Activated naive CD4-positive, alpha-beta T cell treated with anti-CD3 and anti-CD28 coated beads for 36 hours (primary cell): ENCODE data around the gene NFKB1. TPM values are rescaled to one million over a fixed set of nuclear protein-coding genes. Genes with fewer than 3 reads are reported as not detected.

Source experiments
- CTCF ChIA-PET: fragments of 350-600 bp; sonication (Branson Sonifier 250); formaldehyde crosslinking; loops from one replicate; lab custom pipeline; 2021; ENCODE audit warnings: antibody characterized with exemption; lab: Charles Lee
- DNase-seq: peaks from one replicate; pipeline ENCODE4 v3.0.0-alpha.2; 2020
- H3K27ac Mint-ChIP-seq: one replicate; pipeline ENCODE4 v1.8.0; 2021; ENCODE audit warnings: mild to moderate bottlenecking, mixed read lengths
- H3K27me3 Mint-ChIP-seq: one replicate; pipeline ENCODE4 v1.8.0; 2021; ENCODE audit warnings: low read depth, mixed read lengths
- H3K36me3 Mint-ChIP-seq: one replicate; pipeline ENCODE4 v1.8.0; 2021; ENCODE audit warnings: low read depth, mixed read lengths
- H3K4me1 Mint-ChIP-seq: one replicate; pipeline ENCODE4 v1.8.0; 2021; ENCODE audit warnings: low read depth, mixed read lengths
- H3K4me3 Mint-ChIP-seq: one replicate; pipeline ENCODE4 v1.8.0; 2021; ENCODE audit warnings: mild to moderate bottlenecking, moderate library complexity, mixed read lengths
- H3K9me3 Mint-ChIP-seq: one replicate; pipeline ENCODE4 v1.8.0; 2021; ENCODE audit warnings: mixed read lengths
- intact Hi-C: fragments of 100-400 bp; cut with micrococcal nuclease; formaldehyde crosslinking; loops from one replicate; pipeline ENCODE4 v1.15.1; 2023
- total RNA-seq, 2 experiments: library from RNA; stranded (reverse); gene quantifications; one replicate each; pipeline ENCODE4 v1.2.3, GENCODE V29; 2021

Gene NFKB1
- total RNA-seq, 2 experiments from 2014 or later, result 121 to 134 TPM

DNA sequence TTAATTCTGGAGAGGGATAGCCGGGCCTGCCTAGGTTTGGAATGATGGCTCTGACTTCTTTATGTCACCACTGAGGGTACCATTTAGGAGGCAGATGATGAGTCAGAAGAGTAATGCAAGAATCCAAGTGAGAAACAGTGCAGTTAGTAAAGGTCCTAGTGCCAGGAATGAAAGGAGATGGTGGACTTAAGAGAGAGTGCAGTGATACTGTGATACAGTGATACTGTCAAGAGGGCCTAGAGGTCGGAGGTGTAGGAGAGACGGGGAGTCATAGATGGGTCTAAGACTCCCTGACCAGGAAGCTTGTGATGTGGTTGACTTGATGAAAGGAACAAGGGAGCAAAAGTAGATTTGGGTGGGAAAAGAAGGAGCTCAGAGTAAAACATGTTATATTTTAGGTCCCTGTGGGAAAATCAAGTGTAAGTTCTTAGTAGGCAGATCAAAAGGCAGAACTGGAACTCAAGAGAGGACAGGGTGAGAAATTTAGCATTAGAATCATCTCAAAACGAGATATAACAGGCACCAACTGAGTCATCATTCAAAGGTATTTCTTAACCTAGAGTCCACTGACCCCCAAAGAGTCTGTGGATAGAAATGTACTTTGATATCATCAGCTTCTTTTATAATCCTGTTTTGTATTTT is 85.0 kb downstream of the NFKB1 start:
- intact Hi-C loops, result no loop called here
- Mint-ChIP-seq H3K36me3 (peaks cover 71% of the 10 kb centered on the region), H3K27me3 (no peaks in the 10 kb centered on the region), H3K9me3 (no peaks in the 10 kb centered on the region), H3K27ac (peak overlapping the region; percentile 78), H3K4me1 (peaks cover 77% of the 10 kb centered on the region), H3K4me3 (no peak overlapping the region)
- CTCF ChIA-PET, result interaction anchor here (1.1 kb wide), 1 partner anchor 30 kb away, joined by 3 read pairs; no protein-coding TSS in a partner anchor
- DNase-seq, result no peak

DNA sequence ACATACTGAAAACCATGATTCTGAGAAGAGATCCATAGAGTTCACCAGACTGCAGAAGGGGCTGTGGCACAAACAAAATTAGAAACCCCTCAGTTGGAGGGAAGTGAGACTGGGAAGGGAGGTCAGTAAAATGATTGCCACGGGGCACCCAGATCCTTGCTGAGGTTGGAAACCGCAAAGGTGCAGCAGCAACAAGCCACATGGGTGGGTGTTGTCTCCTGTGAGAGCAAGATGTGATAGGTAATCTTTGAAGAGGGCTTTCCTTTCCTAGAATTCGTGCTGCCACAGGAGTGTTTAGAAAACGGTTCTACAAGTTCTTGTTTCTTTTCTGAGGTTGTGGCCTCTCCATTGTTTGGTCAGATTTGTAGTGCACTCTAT is 85.5 kb downstream of the NFKB1 start:
- Mint-ChIP-seq H3K4me1 (peaks cover 80% of the 10 kb centered on the region), H3K9me3 (no peaks in the 10 kb centered on the region)
- CTCF ChIA-PET, result no interaction called here

DNA sequence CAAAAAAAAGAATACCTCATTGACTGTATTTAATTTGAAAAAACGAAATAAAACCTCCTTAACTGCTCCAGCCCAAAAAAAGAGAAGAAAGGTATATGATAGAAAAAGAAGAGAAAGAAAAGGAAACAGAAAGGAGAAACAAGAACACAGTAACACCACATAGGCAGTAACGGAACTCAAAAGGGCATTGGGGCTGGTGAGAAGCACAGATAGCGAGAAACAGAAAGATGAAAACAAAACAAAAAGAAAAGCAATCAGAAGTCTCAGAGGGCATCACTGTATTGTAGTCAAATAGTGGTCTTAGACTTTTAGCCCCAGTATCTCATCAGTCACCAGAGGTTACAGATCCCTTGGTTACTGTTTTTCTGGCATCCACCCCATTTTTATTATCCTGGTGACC is 88.6 kb downstream of the NFKB1 start:
- CTCF ChIA-PET, result no interaction called here
- no peaks in the 10 kb centered on the region for H3K9me3 Mint-ChIP-seq
- H3K4me1 Mint-ChIP-seq, result peaks cover 94% of the 10 kb centered on the region
- H3K36me3 Mint-ChIP-seq, result peaks cover 81% of the 10 kb centered on the region
- intact Hi-C loops, result no loop called here
- H3K27ac Mint-ChIP-seq, result peak overlapping the region; percentile 9
- no peaks in the 10 kb centered on the region for H3K27me3 Mint-ChIP-seq
- DNase-seq, result no peak
- H3K4me3 Mint-ChIP-seq, result no peak overlapping the region

More for the DNA sequence above, 85.5 kb downstream of the NFKB1 start:
- intact Hi-C loops, result no loop called here
- peaks cover 74% of the 10 kb centered on the region for H3K36me3 Mint-ChIP-seq
- H3K27me3 Mint-ChIP-seq, result no peaks in the 10 kb centered on the region
- peak; percentile 44 for DNase-seq
- H3K27ac Mint-ChIP-seq, result peak overlapping the region; percentile 78
- no peak overlapping the region for H3K4me3 Mint-ChIP-seq

DNA sequence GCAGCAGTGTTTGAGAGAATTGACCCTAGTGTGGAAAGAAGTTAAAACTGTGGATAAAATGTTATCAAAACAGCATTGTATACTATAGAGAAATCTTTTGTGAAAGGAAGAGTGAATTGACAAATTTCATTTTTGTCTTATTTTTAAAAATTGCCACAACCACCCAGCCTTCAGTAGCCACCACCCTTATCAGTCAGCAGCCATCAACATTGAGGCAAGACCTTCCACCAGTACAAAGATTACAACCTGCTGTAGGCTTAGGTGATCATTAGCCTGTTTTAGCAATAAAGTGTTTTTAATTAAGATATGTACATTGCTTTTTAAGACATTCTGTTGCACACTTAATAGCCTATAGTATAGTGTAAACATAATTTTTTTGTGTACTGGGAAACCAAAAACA is 91.1 kb downstream of the NFKB1 start:
- no peak for DNase-seq
- H3K4me1 Mint-ChIP-seq, result peaks cover 87% of the 10 kb centered on the region
- intact Hi-C loops, result no loop called here
- no peaks in the 10 kb centered on the region for H3K9me3 Mint-ChIP-seq
- peak overlapping the region; percentile 76 for H3K27ac Mint-ChIP-seq
- CTCF ChIA-PET, result no interaction called here
- no peaks in the 10 kb centered on the region for H3K27me3 Mint-ChIP-seq
- H3K4me3 Mint-ChIP-seq, result no peak overlapping the region
- peaks cover 80% of the 10 kb centered on the region for H3K36me3 Mint-ChIP-seq

DNA sequence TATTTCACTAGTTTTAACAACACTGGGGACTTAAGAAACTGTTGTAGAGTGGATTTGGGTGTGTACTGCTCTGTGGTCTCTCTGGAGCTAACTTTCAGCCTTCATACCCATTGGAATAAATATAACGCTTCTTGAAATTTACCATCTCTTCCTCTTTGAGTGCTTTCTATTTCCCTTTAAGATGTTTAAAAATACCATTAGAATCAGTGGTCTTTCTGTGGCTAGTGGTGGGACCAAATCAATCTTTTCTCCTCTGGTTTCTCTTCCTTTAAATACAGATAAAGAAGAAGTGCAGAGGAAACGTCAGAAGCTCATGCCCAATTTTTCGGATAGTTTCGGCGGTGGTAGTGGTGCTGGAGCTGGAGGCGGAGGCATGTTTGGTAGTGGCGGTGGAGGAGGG is 92.0 kb downstream of the NFKB1 start:
- peaks cover 87% of the 10 kb centered on the region for H3K4me1 Mint-ChIP-seq
- intact Hi-C loops, result no loop called here
- CTCF ChIA-PET, result no interaction called here
- no peak for DNase-seq
- H3K27ac Mint-ChIP-seq, result peak overlapping the region; percentile 76
- peaks cover 80% of the 10 kb centered on the region for H3K36me3 Mint-ChIP-seq
- no peaks in the 10 kb centered on the region for H3K9me3 Mint-ChIP-seq
- no peak overlapping the region for H3K4me3 Mint-ChIP-seq
- H3K27me3 Mint-ChIP-seq, result no peaks in the 10 kb centered on the region

DNA sequence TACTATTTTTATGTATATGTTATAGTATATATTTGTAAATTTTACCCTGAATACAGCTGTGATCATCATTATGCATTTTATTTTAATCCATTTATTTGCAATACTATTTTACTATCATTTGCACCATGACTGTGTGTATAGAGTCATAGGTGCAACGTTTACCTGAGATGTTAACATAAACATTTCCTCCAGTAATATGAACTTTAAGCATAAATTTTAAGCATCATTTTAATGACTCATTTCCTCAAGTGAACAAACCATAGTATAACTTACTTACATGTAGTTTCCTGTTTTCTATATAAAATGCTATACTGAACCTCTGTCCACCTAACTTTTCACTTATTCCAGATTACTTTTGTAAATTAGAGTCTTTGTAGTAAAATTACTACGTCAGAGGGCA is 92.8 kb downstream of the NFKB1 start:
- DNase-seq, result no peak
- H3K4me3 Mint-ChIP-seq, result no peak overlapping the region
- CTCF ChIA-PET, result no interaction called here
- intact Hi-C loops, result no loop called here
- peaks cover 85% of the 10 kb centered on the region for H3K36me3 Mint-ChIP-seq
- H3K27me3 Mint-ChIP-seq, result no peaks in the 10 kb centered on the region
- peak overlapping the region; percentile 82 for H3K27ac Mint-ChIP-seq
- no peaks in the 10 kb centered on the region for H3K9me3 Mint-ChIP-seq
- peaks cover 89% of the 10 kb centered on the region for H3K4me1 Mint-ChIP-seq

DNA sequence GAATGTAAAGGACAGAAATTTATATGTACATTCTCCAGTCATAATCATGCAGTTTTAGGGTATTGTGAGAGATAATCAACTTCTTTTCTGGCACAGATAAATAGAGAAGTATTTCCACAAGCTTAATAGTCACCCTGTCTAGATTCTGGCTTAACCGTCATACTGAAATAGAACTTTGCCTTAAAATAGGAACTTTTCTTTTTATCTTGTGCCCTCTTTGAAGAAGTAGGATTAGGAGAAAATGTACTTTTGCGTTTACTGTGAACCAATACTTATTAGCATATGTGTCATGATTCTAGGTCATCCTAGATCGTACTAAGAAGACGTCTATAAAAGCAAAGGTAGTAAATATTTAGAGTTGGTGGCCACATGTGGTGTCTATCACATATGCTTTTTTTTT is 95.4 kb downstream of the NFKB1 start:
- H3K27ac Mint-ChIP-seq, result peak overlapping the region; percentile 33
- CTCF ChIA-PET, result no interaction called here
- H3K36me3 Mint-ChIP-seq, result peaks cover 82% of the 10 kb centered on the region
- H3K9me3 Mint-ChIP-seq, result no peaks in the 10 kb centered on the region
- H3K27me3 Mint-ChIP-seq, result no peaks in the 10 kb centered on the region
- intact Hi-C loops, result no loop called here
- no peak for DNase-seq
- peaks cover 83% of the 10 kb centered on the region for H3K4me1 Mint-ChIP-seq
- no peak overlapping the region for H3K4me3 Mint-ChIP-seq

DNA sequence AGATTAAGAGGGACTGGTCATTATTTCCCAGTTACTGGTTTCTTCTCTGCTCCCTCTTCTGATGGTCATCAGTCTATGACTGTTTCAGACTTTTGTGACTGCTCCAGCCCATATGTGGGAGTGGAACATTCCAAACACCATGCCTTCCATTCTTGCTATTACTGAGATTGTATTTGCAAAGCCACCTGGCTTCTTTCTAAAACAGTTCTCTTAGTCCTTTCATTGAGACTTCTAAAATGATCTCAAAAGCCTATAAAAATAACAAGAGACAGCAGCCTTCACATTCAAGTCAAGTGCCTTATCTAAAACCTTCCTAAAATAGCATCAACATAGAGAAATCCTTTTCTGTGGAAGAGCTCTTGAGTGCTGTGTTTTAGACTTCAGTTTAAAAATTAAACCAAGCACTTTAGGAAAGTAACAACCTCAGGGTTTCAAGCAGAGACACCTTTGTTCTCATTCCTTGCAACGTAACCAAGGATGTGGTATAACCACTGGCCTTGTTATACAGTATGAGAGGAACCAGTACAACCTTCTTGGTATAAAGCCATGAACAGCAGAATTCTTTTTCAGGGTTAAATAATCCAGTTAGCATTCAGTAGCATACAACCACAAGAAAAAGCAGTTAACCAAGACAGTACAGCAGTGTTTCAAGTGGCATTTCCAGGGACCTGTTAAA is 97.1 kb downstream of the NFKB1 start:
- H3K9me3 Mint-ChIP-seq, result no peaks in the 10 kb centered on the region
- peak overlapping the region; percentile 25 for H3K4me3 Mint-ChIP-seq
- peaks cover 78% of the 10 kb centered on the region for H3K36me3 Mint-ChIP-seq
- H3K27me3 Mint-ChIP-seq, result no peaks in the 10 kb centered on the region
- H3K4me1 Mint-ChIP-seq, result peaks cover 67% of the 10 kb centered on the region
- peak overlapping the region; percentile 88 for H3K27ac Mint-ChIP-seq
- CTCF ChIA-PET, result no interaction called here
- peak; percentile 36 for DNase-seq
- intact Hi-C loops, result loop anchor here (2.0 kb wide), 1 partner anchor 13 kb away; no protein-coding TSS in a partner anchor

DNA sequence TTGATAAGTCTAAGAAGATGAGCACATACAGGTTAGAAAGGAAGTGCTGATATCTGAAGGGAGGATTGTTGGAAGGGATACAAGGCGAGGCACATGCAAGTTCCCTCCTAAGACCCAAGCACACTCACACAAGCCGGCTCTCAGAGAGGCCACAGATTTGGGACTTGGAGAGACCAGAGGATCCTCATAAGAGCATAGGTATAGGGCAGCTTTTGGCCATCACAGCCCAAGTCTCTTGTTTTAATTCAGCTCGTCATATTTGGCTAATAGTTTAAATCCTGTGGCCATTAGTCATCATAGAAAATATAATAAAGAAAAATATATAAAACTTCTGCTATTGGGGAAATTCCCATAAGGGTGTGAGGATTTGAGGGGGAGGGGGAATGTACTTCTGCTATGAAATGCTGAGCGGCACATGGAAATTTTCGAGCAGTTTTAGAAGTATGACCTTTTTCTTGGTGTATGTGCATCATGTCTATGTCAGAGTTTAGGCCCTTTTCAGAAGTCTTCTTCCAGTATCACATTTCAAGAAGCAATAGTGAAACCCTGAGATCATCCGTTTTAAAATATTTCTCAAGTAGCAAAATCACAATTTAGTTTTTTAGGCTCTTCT is 97.7 kb downstream of the NFKB1 start:
- Mint-ChIP-seq H3K9me3 (no peaks in the 10 kb centered on the region), H3K4me3 (peak overlapping the region; percentile 25), H3K36me3 (peaks cover 81% of the 10 kb centered on the region), H3K4me1 (peaks cover 69% of the 10 kb centered on the region), H3K27ac (peak overlapping the region; percentile 88), H3K27me3 (no peaks in the 10 kb centered on the region)
- CTCF ChIA-PET, result interaction anchor here (1.1 kb wide), 1 partner anchor 20 kb away, joined by 4 read pairs; no protein-coding TSS in a partner anchor
- DNase-seq, result peak; percentile 61
- intact Hi-C loops, result loop anchor here (1.0 to 2.0 kb wide), 6 partner anchors 9 to 77 kb away; no protein-coding TSS in a partner anchor

DNA sequence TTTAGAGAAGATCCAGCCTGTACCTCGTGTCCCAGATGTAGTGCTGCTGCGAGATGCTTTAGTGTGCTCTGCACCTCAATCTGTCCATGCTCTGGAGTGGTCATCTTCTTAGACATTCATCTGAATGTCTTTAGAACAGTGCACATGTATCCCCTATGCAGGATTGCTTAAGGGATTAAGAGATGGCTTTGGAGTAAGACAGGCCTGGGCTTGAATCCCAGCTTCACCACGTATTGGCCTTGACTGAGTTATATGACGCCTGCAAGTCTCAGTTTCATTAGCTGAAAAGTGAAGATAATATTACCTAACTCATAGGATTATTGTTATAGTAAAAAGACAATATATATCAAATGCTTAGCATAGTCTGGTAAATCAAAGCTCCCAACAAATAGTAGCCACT is 98.3 kb downstream of the NFKB1 start:
- Mint-ChIP-seq H3K27me3 (no peaks in the 10 kb centered on the region), H3K9me3 (no peaks in the 10 kb centered on the region), H3K4me3 (no peak overlapping the region), H3K4me1 (peaks cover 66% of the 10 kb centered on the region), H3K27ac (peak overlapping the region; percentile 88), H3K36me3 (peaks cover 79% of the 10 kb centered on the region)
- CTCF ChIA-PET, result interaction anchor here (0.7 to 1.1 kb wide), 4 partner anchors 13 to 53 kb away, joined by 3 to 4 read pairs (median 4); no protein-coding TSS in a partner anchor
- intact Hi-C loops, result loop anchor here (1.0 to 2.0 kb wide), 6 partner anchors 9 to 77 kb away; no protein-coding TSS in a partner anchor
- DNase-seq, result no peak

DNA sequence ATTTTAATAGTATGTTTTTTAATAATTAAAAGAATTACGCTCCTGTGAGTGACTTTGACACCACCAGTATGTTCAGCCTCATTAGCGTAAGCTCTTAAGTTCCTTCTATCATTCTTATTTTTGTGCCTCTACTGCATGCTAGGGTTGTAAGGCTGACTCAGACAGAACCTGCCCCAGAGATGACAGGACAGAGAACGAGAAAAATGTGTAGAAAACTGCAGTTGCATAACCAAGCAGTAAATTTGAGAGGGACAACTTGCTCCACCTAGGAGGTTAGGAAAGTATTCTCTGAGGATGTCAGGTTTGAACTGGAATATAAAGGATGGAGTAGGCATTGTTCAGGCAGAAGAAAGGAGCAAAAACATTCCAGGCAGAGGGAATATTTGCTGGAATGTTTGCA is 98.7 kb downstream of the NFKB1 start:
- Mint-ChIP-seq H3K4me1 (peaks cover 63% of the 10 kb centered on the region), H3K36me3 (peaks cover 77% of the 10 kb centered on the region), H3K9me3 (no peaks in the 10 kb centered on the region), H3K27me3 (no peaks in the 10 kb centered on the region), H3K27ac (peak overlapping the region; percentile 58), H3K4me3 (no peak overlapping the region)
- no peak for DNase-seq
- CTCF ChIA-PET, result interaction anchor here (0.7 to 1.1 kb wide), 4 partner anchors 13 to 53 kb away, joined by 3 to 4 read pairs (median 4); no protein-coding TSS in a partner anchor
- intact Hi-C loops, result loop anchor here (1.0 to 2.0 kb wide), 6 partner anchors 8 to 78 kb away; no protein-coding TSS in a partner anchor

DNA sequence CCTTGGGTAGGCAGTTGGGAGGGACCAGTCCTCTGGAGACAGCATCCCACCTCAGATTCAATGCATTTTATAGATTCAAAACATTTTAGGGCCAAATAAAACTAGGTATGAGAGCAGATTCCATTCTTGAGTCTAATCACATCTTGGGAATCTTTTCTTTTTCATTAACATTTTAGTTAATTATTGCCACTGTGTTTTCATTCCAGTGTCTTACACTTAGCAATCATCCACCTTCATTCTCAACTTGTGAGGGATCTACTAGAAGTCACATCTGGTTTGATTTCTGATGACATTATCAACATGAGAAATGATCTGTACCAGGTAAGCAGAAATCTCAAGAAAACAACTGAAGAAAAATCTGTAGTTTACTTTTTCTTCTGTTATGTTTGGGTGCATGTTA is 99.5 kb downstream of the NFKB1 start:
- H3K9me3 Mint-ChIP-seq, result no peaks in the 10 kb centered on the region

More for the DNA sequence above, 99.5 kb downstream of the NFKB1 start:
- Mint-ChIP-seq H3K4me1 (peaks cover 57% of the 10 kb centered on the region), H3K27me3 (no peaks in the 10 kb centered on the region), H3K4me3 (no peak overlapping the region), H3K27ac (no peak overlapping the region), H3K36me3 (peaks cover 78% of the 10 kb centered on the region)
- intact Hi-C loops, result no loop called here
- no peak for DNase-seq
- CTCF ChIA-PET, result interaction anchor here (0.7 kb wide), 1 partner anchor 12 kb away, joined by 3 read pairs; no protein-coding TSS in a partner anchor
